GM19468 (cell line): ENCODE data around the gene RNLS.
"Not testable (repeated sequence)": the region's sequence is repeated elsewhere in the genome, so short reads cannot be mapped to it uniquely, and the experiment has no call there.

Experiments used
- ATAC-seq: cut with Tn5 transposase; IDR thresholded peaks from one replicate; pipeline ENCODE4 v1.9.1; 2021; ENCODE audit warnings: mild to moderate bottlenecking, moderate library complexity, moderate number of reproducible peaks; ENCODE audit not compliant: unreplicated experiment; ENCODE audit errors: extremely low read depth

The RNLS gene

DNA sequence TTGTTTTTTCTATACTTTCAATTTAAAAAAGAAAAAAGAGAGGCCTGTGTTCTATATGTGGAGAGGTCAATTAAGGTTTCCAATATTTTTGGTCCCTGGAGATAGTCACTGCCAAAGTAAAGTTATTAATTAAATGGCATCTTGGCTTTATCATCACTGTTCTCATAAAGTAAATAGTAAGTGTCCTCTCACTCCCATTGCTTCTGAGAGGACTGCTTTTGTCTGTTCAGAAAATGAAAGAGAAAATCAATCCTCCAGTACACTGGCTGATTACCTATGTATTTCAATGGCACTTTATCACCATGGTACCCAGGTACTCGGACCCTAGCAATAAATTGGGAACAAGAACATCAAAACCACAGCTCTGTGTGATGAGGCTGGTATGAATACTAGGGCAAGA is 94.0 kb downstream of the RNLS start:
- ATAC-seq, result no peak

DNA sequence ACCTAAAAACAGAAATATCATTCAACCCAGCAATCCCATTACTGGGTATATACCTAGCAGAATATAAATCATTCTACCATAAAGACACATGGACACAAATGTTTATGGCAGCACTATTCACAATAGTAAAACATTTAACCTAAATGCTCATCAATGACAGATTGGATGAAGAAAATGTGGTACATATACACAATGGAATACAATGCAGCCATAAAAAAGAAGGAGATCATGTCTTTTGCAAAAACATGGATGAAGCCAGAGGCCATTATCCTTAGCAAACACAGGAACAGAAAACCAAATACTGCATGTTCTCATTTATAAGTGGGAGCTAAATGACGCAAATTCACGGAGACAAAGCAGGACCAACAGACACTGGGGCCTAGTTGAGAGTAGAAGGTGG is 96.3 kb downstream of the RNLS start:
- ATAC-seq, result not testable (repeated sequence)

DNA sequence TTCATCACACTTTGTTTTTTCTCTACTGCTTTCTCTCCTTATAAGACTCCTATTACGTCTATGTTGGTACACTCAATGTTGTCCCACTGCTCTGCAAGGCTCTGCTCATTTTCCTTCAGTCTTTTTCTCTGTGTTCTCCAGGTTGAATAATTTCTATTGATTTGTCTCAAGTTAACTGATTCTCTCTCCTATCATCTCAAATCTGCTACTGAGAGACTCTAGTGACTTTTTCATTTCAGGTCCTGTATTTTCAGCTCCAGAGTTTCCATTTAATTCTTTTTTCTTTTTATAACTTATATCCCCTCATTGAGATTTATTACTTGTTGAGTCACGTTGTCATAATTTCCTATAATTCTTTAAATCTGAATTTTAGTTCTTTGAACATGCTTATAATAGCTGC is 100.9 kb downstream of the RNLS start:
- ATAC-seq, result no peak

DNA sequence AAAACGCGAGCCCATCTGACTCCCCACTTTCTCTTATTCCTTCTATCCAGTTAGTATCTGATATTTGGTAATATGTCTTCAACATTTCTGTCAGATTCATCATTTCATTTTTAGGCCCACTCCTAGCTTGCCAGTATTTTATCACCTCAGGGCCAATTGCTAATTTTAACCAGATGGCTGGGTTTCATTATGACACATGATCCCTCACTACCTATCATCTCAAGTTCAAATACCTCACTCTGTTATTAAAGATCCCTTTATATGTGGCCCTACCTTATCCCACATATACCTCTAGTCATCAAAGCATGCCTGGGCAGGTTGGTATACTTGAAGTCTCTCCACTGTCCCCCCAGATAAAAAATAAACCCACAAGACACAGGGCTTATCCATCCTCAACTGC is 104.9 kb downstream of the RNLS start:
- ATAC-seq, result no peak

DNA sequence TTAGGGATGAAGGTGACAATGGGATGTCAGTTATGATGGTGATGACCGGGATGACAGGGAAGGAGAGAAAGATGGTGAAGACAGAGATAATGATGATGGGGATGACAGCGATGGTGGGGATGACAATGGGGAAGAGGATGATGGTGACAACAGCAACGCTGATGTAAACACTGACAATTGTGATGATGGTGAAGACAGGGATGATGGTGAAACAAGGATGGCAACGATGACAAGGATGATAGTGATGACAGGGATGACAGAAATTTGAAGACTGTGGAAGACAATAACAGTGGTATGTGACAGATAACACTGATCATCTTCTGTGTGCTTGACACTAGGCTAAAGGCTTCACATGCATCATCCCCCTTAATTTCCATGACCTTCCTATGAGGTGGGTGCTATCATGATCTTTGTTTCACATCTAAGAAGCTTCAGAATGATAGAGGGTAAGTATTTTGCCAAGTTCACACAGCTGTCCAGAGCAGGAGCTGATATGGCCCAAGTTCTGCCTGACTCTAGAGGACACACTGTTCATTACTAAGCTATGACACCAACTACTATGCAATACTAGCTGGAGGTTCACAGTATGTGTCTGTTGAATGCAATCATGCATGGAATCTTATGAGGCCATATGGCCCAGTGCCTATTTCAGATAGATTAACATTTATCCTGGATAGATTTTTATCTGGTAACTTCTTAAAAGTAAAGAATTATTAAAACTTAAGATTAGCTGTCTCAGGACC is 105.6 kb downstream of the RNLS start:
- no peak for ATAC-seq

DNA sequence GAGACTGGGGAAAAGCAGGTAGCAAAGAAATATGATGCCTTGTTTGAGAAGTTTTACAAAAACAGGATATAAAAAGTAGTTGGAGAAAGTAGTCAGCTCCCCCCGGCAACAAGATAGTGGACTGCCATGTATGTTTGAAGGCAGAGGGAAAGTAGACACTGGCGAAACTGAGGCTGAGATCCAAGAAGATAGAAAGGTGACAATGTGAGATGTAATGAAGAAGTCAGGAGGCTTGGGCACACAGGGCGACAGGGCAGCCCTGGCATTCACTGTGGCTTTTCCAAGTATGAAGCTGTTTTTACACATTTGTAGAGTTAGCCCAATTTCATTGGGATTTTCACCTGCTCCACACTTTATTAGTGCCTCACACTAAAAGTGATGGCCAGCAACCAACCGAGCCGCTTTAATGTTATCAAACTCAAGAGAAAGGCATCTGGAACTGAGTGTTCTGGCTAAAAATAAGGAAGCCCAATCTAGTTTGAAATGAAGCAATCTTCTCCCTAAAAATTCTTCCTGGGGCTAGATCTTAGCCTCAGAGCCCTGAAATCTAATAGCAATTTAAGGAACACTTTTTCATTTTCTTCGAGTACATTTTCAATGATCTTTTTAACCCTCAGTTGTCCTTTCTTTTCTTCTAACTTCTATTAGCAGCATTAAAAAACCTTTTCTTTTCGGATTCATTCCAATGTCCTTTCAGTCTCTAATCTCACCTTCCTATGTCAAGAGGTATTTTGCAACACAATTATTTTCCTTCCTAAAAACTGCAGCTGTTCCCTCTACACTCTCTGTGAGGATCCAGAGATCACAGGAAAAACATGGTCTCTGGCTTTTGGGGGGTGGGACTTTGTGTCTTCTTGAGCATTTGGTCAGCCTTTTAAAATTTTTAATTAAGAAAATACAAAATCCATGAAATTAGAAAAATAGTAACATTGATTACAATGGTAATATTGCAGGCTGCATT is 108.0 kb downstream of the RNLS start:
- ATAC-seq, result no peak

DNA sequence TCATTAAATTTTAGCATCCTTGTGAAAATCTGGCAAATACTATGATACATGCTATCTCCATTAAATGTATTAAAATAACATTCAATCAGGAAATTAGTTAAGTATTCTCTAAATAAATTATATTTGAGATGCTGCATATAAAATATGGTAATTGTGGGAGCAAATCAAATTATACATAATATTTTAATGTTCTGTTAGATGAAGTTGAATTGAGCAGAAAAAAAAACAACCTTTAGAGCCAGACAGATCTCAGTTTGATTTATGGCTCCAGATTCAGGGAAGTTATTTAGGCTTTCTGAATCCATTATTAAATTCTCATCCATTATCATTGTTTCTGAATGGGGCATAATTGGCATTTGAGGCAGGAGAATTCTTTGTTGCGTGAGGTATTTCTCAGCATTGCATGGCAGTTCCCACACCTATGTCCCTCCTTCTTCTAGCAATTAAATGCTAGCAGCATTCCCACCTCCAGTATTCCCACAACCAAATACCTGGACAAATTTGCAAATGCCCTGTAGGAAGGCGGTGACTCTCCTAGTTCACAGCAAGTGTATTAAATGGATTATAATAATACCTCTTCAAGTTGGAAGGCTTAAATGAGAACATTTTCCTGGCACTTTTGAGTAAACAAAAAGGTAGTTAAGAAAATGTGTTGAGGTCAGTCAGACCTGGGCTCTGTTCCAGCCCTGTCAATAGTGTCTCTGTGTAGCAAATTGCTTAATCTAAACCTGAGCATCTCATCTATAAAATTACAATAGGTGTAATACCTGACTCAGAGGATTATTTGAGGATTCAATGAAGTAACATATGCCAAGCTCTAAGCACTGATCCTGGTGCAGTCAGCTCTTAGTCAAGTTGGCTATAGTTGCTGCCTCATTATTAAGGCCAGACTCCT is 108.9 kb downstream of the RNLS start:
- no peak for ATAC-seq

DNA sequence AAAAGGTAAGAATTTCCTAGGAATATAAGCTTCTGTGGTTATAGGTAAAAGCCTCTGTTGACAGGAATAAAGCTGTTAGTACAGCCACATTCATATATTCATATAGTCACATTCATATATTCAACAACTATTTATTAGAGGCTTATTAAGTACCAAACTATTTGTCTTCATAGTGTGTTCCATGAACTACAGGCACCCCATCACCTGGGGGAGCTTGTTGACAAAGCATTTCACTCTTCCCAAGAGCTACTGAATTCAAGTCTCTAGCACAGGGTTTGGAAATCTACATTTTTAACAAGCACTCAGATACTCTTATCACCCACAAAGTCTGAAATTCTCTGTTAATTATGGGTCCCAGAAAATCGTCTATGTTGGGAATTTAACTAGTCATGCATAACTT is 110.6 kb downstream of the RNLS start:
- no peak for ATAC-seq

DNA sequence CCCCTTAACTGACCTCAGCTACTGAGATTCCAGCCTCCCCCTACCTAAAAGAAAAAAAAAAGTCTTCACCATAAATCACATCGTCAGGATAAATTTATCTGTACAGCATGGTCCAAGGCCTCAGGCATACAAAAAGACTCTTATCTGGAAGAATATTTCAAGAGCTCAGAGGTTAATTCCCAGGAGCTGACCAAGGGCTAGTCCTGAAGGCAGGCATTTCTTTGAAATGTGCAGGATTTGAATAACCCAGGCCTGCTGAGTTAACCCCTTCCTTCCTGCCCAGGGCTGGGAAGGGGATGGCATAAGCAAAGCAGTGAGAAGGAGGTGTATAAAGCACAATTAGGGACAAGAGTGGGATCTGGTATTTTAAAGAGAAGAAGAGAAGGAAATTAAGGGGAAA is 111.2 kb downstream of the RNLS start:
- ATAC-seq, result no peak

DNA sequence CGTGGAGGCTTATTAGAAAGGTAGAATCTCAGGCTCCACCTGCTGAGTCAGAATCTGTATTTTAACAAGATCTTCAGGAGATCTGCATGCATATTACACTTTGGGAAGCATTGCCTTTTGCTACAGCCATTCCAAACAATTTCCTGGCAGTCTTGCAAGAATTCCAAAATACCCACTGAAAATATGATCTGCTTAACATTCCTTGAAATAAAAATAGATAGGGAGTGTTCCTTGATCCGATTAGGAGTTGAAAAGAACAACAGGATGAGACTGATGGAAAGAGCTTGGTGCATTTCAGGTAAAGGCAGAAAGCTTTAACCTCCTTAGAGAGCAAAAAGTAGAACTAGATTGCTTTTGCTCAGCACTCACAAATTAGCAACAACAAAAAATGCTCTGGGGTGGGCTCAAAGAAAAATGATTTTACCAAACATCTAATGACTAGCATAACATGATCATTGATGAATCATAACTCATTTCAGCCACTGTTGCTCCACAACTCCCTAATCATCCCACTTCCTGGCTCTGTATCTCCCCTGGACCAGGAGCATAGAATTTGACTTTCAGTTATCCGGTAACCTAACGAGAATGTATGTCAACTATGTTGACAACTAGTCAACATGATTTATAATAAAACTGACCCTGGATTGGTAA is 115.2 kb downstream of the RNLS start:
- ATAC-seq, result no peak

DNA sequence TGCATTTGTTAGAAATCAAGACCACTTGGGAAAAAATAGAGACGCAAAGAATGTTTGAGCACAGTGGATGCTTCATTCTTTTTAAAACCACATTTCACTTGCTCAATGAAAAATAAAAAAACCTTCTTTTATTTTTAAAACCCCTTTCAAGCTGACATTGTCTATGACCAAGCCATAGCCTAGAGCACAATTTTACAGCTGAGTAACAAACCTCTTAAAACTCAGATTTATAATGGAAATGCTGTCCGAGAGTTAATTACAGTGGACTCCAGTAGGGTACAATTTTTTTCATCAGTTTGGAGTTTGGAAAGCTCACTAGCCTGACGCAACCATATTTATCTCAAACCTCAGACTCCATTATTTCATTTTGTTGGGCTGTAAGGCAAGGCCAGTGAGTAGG is 116.3 kb downstream of the RNLS start:
- ATAC-seq, result no peak

DNA sequence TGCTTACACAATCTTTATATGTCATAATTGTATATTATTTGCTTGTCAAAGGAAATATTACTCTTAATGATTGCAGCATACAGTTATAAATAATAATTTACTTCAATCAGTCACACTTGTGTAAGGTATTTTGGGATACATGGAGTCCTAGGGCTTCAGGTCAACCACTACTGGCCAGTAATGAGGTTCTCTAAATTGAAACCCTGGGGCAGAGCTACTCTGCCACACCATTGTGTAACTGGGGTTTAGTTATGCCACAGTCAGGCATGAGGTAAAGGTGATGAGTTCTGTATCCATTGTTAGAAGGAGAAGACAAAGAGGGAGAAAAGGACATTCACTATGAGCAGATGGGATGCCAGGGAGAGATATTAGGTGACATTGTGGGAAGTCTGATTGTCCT is 117.4 kb downstream of the RNLS start:
- ATAC-seq, result no peak

DNA sequence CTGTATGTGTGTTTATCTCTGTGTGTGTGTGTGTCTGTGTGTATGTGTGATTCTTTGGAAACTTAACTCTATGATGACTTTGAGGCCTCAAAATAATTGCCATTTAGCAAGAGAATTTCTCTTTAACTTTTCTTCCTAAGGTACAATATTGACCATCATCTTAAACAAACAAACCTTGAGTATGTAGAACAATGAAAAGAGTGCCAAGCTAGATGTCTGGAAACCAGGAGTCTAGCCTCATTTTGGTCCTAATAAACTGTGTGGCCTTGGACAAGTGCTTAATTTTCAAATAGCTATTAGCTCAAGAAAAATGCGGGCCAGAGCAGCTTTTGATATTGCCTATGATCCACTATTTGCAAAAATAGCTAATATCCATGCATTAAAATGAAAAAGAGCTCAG is 119.3 kb downstream of the RNLS start:
- ATAC-seq, result no peak

DNA sequence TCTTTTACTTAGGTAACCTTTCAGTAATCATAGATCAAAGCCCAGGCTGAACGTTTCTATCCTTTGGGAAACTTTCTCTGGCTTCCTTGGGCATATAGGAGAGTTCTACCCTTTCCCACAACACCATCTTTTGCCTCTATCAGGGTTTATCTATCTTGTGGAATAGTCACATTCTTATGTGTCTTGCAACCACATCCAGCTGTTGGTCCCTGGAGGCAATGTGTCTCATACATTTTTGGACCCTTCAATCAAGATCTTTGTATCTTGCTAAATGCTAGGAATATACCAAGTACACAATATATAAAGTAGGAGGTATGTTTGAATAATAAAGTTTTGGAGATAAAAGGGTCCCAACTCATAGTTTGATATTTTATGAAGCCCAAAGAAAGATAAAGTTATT is 121.7 kb downstream of the RNLS start:
- ATAC-seq, result no peak

DNA sequence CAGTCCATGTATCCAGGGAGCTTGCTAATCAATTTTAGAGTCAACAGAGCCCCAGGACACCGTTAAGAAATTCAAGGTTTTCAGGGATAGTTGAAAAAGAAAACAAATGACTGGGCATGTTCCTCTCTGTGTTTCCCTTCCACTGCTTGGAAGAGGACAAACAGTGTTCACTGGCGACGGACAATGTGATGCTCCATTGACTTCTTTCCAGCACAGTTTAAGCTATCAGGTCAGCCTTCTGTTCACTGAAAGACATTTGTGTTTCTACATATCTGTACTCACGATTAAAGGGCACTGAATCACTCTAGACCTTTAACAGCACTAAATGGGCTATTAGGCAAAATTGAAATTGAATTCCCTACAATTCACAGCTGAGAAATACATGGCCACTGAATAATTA is 123.6 kb downstream of the RNLS start:
- no peak for ATAC-seq

DNA sequence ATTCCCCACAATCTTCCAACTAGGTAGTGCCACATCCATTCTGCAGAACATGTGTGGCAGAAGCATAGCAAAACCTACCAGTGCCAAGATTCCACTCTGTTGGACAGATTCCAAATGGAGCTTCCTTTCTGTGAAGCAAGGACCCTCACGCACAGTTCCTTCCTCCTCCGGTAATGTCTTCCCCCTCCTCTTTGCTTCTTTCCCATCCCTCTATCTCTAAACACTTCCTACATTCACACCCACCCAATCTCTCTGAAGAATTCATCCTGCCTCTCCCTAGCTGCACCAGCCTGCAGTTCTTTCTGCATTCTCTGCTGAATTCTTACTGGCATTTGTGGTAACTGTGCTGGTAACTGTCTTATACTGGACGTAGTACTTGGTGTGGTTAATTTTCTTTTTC is 124.9 kb downstream of the RNLS start:
- ATAC-seq, result no peak

DNA sequence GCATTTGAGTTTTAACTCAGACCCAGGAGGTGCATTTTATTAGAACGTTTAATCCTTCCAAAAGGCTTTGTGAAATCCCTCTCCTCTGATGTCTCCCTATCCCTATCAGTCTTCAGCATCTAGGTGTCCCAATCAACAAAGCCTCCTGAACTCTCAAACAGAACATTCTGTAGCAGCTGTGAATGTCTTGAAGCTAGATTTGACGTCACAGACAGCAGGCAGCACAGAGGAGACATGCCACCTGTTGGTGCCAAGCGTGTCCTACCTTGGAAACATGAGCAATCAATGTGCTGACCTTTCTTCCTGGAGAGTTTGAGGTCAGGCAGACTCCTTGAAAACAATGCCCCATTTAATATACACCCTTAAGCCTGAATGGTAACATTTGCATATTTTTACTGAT is 125.5 kb downstream of the RNLS start:
- no peak for ATAC-seq

DNA sequence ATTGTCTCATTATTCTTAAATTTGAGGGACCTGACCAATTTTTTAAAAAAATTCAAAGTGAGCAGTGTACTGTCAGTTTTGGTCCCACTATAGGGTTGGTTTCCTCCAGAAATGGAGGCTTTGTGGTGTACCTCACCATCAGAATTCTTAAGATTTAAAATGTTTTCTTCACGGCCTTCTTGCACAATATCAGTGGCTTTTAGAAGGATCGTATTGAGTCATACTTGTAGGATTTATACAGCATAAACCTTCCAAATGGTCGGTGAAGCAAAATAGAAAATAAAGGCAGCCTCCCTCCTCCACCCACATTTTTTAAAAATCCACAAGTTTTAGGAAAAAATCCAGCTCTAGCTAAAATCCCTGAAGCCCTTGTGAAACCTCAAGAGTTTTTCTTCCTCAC is 126.4 kb downstream of the RNLS start:
- no peak for ATAC-seq

DNA sequence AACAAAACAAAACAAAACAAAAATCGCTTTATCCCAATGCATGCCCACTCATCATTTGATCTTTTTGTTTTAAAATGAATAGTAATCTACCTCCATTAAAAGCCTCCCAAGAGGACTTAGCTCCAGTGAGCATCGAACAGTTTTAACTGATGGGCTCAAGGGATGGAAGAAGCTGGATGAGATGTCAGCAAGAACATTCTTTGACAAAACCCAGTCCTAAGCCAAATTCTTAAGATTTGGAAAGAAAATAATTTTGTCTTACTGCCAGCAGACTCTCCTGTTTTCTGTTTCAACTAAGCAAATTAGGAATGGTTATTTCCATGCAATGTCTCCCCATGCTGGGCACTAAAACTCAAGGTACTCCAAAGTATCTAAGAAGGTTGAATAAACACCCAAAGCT is 127.3 kb downstream of the RNLS start:
- ATAC-seq, result no peak

DNA sequence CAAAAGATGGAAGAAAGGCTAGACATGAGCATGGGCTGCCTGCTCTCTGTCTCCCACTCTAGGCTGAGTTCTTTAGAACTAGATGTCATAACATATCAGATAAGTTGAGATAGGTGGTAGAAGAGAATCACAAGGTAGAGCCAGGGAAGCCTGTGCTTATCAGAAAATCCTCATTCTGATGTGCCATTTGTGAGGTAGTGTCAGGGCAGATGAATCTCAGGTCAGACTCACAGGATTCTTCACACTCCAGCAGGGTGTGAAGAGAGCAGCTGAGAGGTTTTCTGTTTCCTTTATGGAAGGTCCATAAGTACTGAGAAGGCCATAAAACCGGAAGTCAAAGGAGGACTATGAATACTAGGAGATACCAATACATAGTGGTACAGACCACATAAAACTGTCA is 132.9 kb downstream of the RNLS start:
- ATAC-seq, result no peak
